OCI-LY7 (cell line): ENCODE measurements around the gene ST8SIA5.

Experiments
- CTCF ChIP-seq: fragments of 200-600 bp; sonication (generic); conservative IDR thresholded peaks from 2 replicates; pipeline ENCODE4 v1.5.1; 2014; ENCODE audit warnings: mild to moderate bottlenecking, antibody characterized with exemption, low read length, moderate library complexity, mixed read lengths
- EZH2phosphoT487 ChIP-seq: fragments of 200-600 bp; sonication (generic); IDR thresholded peaks from 2 replicates; pipeline ENCODE4 v1.6.1; 2018; ENCODE audit warnings: low read depth, borderline replicate concordance, mild to moderate bottlenecking, mixed run types, antibody characterized with exemption, low read length, moderate library complexity, mixed read lengths

- no peak for TF ChIP-seq CTCF
- TF ChIP-seq EZH2phosphoT487 = no peak
These were observed 97.4 kb downstream of the ST8SIA5 start for GRCh38 chr18:46659484-46659883.
